Stimulated activated CD4-positive, alpha-beta T cell treated with anti-CD3 and anti-CD28 coated beads, Interleukin-4, amount 100 ng/mL, for 4 hours (primary cell): ENCODE measurements around the gene DCC.

Experiments used
- DNase-seq, 2 experiments: peaks; one replicate each; pipeline ENCODE4 v3.0.0-alpha.2; 2020

Gene DCC

DNA sequence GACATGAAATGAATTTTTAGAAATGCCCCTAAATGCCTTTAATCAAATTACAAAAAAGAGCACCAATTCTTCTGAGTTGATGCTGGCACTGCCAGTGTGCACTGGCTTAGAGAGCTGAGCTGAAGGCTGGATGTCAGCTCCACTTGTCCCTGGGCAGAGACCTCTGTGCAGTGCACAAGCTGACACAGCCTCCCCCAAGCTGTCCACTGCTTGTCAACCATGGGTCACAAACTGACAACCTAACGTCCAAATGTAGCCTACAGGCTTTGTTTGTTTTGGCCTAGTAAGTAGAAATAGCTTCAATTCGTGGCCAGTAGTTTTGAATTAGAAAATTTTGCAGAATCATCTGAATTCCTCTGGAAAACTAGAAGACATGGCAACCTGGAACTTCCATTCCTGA is 605.6 kb downstream of the DCC start:
- no peak for DNase-seq

DNA sequence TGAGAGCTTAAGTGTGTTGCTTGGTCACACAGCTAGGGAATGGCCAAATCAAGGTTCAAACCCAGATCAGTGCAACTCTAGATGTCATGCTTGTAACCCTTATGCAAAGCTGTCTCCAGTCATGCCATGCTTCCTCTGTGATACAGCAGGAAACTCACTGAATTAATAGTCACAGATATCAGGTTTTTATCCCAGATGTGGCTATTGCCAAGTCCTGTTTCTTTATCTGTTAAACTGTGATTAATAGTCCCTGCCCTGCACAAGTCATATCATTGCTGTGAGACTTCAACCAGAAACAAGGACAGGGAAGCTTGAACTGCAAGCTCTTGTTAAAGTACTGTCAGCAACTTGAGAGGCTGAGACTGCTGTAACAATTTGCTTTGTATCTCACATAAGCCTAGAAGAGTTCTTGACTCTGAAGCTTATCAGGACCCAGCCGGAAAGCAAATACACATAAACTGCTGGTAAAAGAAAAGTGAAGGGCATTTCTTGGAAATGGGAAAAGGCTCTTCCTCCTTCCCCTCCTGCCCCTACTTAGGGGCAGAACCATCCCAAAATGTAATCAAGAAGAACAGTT is 609.0 kb downstream of the DCC start:
- no peak for DNase-seq

DNA sequence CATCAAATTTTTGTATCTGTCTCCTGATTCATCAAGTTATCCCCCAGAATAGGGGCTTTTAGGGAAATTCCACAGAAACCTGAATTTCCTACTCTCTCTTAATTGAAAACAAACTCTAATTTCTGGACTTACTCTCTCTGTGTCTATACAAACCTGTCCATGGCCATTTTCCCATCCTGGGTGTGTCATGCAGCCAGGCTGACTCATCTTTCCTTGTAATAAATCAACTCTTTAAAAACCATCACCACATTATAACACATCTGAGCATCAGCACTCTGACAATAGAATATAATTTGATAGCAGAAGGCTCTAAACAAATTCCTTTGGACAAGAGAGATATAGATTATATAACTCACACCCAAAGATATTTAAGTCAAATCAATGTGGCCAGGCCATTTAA is 610.2 kb downstream of the DCC start:
- DNase-seq = no peak

DNA sequence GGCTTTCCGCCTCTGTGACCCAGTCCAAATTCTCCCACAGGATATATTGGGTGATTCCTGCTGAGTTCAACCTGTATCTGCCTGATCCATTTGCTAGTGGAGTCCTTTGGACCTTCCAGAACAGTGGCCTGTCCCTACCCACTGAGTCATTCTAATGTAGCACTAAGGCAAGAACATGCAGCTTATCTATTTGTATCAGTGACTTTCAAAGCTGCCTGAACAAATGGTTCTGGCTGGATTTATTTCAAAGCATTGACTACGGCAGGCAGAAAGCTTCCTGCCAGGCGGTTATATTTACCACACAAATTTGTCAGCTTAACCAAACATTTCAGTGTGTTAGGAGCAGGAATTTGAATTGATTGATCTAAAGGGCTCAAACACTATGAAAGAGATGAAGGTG is 613.4 kb downstream of the DCC start:
- DNase-seq = no peak

DNA sequence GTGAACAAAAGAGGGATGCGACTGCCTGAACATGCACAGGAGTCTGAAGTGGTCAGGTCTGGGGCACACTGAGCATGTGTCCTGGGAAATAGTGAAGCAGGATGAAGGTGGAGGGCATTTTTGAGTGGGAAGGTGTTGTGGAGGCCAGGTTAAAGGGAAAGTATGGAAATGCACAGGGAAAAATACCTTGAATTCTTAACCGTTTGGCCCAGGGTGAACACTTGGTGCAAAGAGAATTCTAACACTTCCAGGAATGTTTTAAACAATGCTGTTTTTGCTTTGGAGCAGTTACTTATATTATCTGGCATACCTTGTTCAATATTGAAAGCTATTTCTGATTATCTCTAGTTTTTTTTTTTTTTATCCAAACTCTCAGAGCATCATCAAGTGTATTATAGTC is 623.5 kb downstream of the DCC start:
- no peak for DNase-seq

DNA sequence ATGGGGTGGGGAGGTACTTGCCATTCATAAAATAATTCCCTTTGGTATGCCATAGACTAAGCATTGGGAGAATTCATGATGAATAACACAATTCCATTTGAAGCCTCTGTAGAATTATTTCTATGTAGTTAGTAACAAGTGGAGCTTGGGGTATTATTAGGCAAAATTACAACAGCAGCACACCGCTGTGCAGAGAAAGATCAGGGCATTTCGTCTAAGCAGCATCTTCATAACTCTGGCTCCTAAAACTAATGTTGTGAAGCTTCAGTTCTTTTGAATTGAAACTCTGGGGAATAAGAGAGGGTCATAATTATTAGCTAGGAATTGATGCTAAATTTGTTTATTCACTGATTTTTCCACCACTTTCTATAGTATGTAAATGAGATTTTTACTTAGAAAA is 630.7 kb downstream of the DCC start:
- DNase-seq = no peak

DNA sequence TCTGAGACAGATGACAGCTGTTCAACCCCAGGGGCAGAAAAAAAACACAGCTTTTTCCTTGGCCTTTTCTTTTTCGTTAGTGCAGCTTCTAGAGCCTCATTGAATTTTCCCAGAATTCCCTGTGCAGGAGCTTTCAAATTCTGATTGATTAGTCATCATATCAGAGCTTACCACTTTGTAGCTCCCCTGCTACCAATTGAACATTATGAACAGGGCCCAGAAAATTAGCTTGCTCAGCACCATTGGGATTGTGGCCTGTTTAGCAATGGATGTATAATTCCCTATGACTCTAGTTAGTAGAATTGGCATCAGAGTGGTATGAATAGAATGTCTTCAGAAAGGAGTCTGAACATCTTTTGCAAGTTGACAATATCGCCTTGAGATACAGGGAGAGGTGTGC is 631.1 kb downstream of the DCC start:
- DNase-seq = no peak

DNA sequence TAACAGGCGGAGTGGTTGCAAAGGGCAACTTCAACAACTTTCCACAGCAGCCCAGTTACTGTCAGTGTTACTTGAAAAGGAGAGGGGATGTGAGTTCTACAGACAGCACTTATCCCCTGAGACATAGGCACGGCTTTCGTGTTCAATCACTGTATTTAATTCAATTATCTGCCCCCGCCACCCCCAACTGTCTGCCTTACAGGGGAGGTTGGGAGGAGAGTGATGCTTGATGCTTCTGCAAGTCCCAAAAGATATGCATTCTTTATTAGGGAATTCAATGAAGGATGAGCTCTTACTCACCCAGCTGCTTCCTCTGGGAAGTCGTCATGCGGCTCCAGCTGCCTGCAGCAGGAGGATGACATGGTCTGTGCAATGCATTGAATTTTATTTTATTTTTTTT is 639.9 kb downstream of the DCC start:
- no peak for DNase-seq

DNA sequence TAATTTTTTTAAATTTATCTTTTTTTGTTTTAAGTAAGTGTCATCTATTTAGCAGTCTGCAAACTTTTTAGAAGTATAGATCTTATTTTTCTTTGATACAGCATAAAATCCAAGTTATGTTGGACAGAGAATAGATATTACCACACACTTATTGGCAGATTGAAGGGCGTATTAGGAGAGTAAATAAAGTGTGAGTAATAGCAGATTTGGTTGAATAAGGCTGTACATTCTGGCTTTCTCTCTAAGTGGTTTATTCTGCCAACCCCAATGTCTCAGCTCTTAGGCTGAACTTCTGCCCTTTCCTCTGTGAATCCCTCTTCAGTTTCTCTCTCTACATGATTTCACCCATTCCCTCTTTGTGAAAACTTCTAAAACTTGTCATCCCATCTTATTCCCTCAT is 651.2 kb downstream of the DCC start:
- DNase-seq = no peak

DNA sequence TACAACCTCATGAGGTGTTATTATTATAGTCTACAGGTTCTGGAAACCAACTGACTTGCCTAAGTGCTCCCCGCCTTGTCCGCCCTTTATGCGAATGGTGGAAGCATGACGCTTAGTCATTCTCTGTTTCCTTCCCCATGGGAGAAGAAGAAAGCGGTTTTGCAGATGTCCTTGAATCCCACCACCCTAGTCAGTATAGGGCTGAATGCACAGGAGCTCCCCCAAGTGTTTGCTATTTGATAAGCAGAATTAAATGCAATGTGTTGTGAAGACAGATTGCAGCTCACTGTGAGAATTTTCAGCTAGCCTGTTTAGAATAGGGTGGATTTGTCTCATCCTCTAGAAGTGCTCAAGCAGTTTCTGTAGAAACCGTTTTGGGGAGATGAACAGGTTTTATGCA is 652.0 kb downstream of the DCC start:
- no peak for DNase-seq

DNA sequence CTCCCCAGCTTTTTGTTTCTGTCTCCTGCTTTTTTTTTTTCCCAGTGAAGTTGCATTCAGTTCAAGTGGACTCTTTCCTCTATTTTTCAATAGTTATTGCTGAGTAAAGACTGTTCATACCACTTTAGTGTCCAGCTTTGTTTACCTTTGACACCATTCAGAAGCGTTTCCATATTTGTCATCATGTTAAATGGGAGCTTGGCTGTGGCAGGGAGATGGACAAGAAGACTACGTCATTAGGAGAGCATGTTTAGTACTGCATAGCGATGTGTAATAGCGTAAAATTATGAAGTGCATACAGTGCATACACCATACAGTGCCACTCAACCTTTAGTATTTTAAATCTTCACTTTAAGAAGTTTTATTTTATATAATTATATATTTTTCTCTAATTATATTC is 655.9 kb downstream of the DCC start:
- DNase-seq = no peak

DNA sequence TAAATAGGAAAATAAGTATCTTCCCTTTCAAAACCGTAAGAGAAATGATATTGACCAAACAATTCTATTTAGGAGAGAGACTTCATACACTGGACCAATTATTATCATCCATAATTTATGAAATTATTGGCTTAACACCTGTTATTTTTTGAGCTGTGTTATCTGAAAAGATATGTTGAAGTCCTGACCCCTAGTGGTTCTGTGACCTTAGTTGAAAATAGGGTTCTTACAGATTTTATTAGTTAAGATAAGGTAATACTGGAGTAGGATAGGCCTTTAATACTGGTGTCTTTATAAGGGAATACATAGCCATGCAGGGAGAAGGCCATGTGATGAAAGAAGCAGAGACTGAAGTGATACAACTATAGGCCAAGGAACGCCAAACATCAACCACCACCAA is 659.6 kb downstream of the DCC start:
- no peak for DNase-seq

DNA sequence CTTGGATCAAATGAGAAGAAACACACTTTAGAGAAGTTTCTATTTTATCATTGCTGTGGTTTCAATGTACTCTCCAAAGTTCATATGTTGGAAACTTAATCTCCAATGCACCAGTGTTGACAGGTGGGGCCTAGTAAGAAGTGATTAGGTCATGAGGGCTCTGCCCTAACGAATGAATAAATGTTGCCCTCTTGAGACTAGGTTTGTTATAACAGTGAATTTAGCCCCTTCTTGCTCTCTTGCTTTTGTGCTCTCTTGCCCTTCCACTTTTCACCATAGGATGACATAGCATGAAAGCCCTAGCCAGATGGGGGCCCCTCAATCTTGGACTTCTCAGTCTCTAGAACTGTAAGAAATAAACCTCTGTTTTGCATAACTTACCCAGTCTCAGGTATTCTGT is 664.8 kb downstream of the DCC start:
- DNase-seq = no peak

DNA sequence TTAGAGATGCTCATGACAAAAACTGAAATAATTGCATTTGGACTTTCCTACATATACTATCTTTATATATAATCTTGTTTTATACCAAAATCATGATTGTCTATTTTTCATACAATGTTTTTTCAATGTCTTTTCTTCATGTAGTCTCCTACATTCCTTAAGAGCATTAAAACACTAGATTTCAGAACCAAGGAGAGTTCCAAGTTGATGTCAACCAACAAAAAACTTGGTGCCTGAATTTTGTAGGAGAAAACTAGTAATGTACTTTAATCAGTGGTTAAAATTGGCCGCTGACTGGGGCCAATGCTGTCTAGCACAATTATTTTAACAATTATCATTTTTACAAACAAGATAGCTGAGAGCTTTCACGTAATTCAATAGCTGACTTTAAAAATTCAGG is 678.8 kb downstream of the DCC start:
- DNase-seq = no peak

DNA sequence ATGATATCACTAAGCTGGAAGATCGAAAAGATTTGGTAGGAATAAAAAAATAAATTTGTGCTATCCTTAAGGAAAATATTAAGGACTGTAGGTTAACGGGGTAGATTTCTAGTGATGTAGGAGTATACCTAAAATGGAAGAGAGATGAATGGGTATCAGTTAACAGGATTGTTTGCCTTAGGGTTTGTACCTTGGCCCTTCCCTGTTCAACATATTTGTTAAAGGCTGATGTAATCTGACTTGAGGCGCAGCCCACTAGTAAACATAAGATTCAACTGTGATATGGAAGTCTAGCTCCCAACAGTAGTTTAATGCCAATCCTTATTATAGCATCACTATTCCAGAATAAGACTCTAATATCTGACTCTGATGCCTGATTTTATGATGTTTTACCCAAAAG is 685.2 kb downstream of the DCC start:
- DNase-seq = no peak

DNA sequence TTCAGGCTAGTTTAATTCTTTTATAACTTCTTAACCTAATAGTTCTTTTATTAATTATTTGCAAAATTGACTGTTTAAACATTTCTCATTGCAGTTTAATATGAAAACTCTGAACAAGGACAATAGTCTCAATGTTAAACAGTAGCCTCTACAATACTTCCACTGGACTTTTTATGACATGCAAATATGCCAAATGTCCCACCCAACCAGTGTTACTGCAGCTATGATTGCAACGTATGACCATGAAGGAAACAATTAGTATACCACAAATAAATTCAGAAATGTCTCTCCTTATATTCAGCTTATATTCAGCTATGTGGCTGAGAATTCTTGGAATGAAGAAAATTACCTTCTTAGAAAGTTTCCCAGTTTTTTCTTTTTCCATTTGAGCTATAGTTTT is 688.6 kb downstream of the DCC start:
- DNase-seq = no peak

DNA sequence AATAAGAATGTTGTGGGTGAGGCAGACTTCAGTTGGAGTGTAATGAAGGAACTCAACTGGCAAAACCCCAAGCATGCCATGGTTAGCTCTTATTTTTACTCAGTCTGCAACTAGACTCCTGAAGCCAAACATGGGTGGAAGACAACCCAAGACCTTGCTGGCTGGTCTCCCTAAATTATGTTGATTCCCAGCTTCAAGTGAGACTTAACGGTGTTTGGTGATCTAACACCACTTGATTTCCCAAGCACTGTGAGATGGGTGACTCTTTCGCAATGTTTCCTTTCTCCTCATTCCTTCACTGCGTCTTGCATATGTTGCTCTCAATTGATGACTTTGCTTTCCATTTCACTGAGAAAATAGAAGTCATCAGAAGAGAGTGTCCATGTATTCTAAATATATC is 693.1 kb downstream of the DCC start:
- no peak for DNase-seq

DNA sequence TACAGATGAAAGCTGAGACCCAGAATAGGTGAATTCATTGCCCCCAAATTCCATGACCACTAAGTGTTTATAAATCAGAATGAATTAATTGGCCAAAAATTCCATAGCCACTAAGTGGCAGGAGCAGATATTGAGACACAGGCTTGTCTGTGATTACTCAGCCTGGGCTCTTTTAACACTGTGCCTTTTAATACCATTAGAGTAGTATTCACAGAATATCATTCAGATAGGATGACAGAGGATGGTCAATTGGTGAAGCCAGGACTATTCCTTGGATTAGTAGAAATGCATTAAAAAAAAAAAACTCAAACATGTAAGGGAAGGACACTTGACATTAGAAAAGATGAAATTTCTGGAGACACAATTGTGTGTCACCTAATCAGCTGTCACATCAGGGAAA is 698.6 kb downstream of the DCC start:
- DNase-seq = no peak

DNA sequence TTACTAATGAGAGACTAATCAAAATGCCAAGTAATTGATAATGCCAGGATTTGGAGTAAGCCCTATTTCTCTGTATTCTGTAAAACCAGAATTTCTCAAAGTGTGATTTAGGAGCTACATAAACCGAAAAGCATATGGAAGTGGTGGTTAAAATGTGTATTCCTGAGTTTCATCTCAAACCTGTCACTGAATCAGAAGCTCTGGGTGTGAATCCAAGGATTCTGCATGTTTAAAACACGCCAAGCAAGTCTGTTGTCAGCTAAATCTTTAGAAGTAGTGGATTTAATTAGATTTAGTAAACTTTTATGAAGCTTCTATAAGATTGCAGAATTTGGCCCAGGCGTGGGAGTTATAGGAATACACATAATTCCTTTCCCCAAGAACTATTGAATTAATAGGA is 700.3 kb downstream of the DCC start:
- no peak for DNase-seq

DNA sequence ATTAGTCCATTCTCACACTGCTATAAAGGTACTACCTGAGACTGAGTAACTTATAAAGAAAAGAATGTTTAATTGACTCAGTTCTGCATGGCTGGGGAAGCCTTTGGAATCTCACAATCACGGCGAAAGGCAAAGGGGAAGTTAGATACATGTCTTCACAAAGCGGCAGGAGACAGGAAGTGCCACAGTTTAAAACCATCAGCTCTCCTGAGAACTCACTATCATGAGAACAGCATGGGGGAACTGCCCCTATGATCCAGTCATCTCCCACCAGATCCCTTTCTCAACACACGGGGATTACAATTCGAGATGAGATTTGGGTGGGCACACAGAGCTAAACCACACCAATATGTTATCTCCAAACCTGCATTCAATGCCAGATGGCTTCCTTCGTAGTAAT is 716.1 kb downstream of the DCC start:
- no peak for DNase-seq

DNA sequence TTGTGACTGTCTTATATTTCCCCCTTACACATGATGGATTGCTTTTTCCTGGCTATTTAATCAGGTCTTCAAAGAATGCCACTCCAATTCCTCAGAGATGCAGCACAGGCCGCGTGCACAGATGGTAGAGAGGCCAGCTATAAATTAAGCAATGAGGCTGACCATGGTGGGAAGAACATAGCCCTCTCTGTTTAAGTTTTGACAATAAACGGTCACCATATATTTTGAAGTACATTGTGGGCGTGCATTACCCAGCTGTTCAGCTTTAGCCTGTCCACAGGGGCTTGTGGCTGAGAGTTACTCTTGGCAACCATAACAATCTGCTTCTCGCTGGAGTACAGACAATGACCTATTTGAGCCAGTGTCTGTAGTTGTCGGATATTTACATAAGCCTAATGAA is 730.8 kb downstream of the DCC start:
- DNase-seq = no peak

DNA sequence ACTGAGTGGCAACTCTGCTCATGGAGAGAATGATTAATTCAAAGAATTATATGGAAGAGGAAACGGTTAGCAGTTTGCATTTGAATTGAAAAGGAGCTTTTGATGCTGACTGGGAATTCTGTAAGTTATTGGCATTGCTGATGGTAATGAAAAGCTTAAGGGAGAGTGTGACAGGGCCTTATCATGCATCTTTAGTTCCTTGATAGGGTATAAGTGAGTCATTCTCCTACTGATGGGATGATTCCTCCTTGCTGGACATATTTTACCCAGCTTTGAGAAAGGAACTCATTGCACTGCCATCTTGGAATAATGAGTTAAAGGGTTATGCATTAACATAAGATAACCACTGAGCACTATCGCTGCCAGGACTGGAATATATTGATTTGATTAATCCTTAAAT is 740.7 kb downstream of the DCC start:
- DNase-seq = no peak

DNA sequence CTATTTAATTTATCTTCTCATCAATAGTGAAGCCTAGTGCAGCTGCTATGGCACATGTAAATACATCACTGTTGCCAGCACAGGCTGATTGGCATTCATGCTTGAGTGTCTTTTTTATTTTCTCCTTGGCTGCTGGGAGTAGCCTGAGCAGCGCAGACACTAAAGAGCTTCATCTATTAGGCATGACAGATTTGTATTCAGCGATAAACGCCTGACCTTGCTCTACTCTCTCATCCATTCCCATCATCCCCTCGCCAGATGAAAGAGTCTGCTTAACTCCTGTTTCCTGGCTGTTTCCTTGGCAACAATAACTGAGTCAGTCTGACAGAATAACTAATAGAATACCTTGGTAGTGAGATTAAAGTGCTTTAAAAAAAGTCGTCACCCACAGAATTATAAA is 753.6 kb downstream of the DCC start:
- no peak for DNase-seq

DNA sequence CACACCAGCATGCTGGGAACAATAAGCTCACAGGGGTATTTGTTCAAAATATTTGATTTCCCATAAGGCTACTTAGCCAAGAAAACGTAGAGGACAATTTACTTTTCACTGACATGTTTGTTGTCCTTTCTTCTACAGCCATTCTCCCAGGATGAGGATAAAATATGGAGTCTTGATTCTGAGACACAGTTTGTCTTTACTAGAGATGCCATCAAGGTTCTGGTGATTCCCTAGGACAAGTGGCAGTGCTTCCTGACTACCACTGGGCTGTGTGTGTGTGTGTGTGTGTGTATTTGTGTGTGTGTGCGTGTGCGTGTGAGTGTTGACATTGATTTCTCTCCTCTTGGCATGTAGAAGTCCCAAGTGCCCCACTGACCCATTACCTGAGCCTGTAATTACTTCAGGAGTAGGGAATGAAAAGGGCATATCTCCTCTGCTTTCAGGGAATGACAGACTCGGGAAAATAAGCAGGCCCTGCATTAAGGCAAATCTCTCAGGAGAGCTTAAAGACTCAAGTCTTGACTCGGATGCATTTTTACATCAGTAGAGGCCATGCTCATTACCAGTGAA is 761.6 kb downstream of the DCC start:
- no peak for DNase-seq

DNA sequence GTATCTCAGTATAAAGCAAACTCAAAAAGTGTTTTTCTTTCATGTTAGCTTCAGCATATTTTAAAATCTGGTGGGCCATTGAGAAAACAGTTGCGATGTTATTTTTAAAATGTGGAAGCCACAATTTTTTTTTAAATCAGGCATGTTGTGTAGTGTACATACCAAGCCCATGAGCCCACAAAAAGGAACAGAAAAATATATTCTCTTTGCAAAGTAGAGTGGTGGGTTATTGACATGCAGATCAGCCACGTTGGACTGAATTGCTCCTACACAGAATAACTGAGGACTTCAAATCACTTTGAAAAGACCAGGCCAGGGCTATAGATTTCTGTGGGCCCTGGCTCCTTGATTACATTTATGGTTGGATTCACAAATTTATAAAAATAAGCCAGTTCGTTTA is 774.4 kb downstream of the DCC start:
- DNase-seq = no peak
